A673 (cell line): ENCODE data around the gene PDE6A.

Experiments
- EZH2 ChIP-seq: fragments of 200-600 bp; sonication (generic); IDR thresholded peaks from 2 replicates; pipeline ENCODE4 v1.6.1; 2017; ENCODE audit warnings: borderline replicate concordance, low read depth, mild to moderate bottlenecking, mixed read lengths, antibody characterized with exemption, low read length; ENCODE audit not compliant: poor library complexity, severe bottlenecking
- TF ChIP-seq, protein P1 (sequence below): fragments of 300-800, 200-600 bp; sonication (generic); conservative IDR thresholded peaks from 2 replicates; pipeline ENCODE4 v1.5.1; 2017; ENCODE audit warnings: low read depth, mild to moderate bottlenecking, antibody characterized with exemption, low read length, moderate library complexity, mixed read lengths

DNA sequence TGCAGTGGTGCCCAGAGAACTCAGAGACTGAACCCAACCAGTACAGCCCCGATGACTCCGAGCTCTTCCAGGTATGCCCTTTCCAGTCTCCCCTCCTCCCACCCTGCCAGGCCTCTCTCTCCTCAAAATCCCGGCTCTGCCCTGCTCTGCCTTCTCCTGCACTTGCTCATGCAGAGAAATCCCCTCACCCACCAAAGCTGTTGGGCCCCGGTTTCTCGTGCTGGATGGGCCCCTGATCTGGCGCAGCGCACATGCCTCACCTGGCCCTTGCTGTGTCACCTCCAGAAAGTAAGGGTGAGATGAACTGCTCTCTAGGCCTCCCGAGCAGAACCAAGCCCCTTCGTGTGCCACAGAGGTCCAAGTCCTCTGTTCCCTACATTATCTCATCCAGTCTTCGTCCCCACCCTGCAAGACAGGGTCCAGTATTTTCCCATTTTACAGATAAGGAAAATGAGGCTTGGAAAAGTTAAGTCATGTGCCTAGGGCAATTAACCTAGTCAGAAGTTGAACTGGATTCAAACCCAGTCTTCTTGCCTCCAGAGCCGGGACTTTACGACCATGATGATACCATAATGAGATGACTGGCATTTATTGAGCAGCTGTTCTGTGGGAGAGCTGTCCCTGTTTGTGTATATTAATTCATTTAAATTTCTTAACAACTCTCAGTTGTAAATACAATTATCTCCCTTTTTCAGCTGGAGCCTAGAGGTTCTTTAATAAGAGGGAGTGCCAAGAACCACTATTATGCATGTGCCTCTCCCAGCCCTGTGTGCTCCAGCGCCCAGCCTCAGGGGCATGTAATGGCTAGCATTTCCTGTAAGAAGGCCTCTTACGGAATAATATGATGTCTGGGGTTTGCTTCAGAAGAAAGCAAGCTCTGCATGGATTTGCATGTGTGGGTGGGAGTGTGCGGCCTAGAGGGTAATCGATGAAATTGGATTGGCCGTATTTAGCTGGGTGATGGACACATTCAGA is 123.8 kb downstream of the PDE6A start:
- TF ChIP-seq, protein P1, sequence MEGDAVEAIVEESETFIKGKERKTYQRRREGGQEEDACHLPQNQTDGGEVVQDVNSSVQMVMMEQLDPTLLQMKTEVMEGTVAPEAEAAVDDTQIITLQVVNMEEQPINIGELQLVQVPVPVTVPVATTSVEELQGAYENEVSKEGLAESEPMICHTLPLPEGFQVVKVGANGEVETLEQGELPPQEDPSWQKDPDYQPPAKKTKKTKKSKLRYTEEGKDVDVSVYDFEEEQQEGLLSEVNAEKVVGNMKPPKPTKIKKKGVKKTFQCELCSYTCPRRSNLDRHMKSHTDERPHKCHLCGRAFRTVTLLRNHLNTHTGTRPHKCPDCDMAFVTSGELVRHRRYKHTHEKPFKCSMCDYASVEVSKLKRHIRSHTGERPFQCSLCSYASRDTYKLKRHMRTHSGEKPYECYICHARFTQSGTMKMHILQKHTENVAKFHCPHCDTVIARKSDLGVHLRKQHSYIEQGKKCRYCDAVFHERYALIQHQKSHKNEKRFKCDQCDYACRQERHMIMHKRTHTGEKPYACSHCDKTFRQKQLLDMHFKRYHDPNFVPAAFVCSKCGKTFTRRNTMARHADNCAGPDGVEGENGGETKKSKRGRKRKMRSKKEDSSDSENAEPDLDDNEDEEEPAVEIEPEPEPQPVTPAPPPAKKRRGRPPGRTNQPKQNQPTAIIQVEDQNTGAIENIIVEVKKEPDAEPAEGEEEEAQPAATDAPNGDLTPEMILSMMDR = no peak
- no peak for TF ChIP-seq EZH2
